SK-N-SH (cell line): ENCODE data around the gene SBF2. TPM values are rescaled to one million over a fixed set of nuclear protein-coding genes. Genes with fewer than 3 reads are reported as not detected.

ENCODE experiments used
- CTCF ChIA-PET: fragments of 300-600, 350-600 bp; formaldehyde crosslinking; extraction: SDS; loops from one replicate; lab custom pipeline; 2021; lab: Yijun Ruan, JAX
- POLR2A ChIA-PET: fragments of 350-600 bp; sonication (Branson Sonifier 250); formaldehyde crosslinking; extraction: SDS; loops from one replicate; lab custom pipeline; 2020; ENCODE audit warnings: antibody characterized with exemption, inconsistent platforms; lab: Yijun Ruan, JAX
- DNase-seq: peaks from one replicate; pipeline ENCODE4 v3.0.0; 2012
- H2AFZ ChIP-seq: fragments of 200-600 bp; sonication (generic); 2 replicates; pipeline ENCODE4 v1.8.1; 2016; ENCODE audit warnings: antibody characterized with exemption, mild to moderate bottlenecking, low read depth
- H3F3A ChIP-seq: fragments of 200-600 bp; sonication (generic); replicated peaks from 2 replicates; pipeline ENCODE3; 2016; ENCODE audit warnings: antibody characterized with exemption, mild to moderate bottlenecking; ENCODE audit not compliant: insufficient read depth
- H3K27ac ChIP-seq, 2 experiments: fragments of 200-500 bp in 1 of 2; fragments of 200-600 bp in 1 of 2; sonication (Bioruptor generic) in 1 of 2; sonication (generic), shearing (Covaris generic) in 1 of 2; 2 replicates each; pipeline versions ENCODE4 v1.5.1 to v1.6.1; 2014 to 2016; ENCODE audit warnings: low read depth in 2 of 2, inconsistent platforms in 1 of 2, low read length in 1 of 2, mild to moderate bottlenecking in 1 of 2, mixed read lengths in 1 of 2
- H3K27me3 ChIP-seq: fragments of 200-600 bp; sonication (generic), shearing (Covaris generic); 2 replicates; pipeline ENCODE4 v1.6.1; 2016; ENCODE audit warnings: mixed run types; ENCODE audit not compliant: insufficient read depth
- H3K36me3 ChIP-seq, 2 experiments: fragments of 200-500 bp in 1 of 2; fragments of 200-600 bp in 1 of 2; sonication (Bioruptor generic) in 1 of 2; sonication (generic) in 1 of 2; replicated peaks in 1 of 2; 2 replicates each; pipeline versions ENCODE3 to v1.5.1; 2014 to 2016; ENCODE audit warnings: low read length in 1 of 2, mild to moderate bottlenecking in 1 of 2; ENCODE audit not compliant: insufficient read depth in 2 of 2, control insufficient read depth in 1 of 2
- H3K4me1 ChIP-seq, 2 experiments: fragments of 200-500 bp in 1 of 2; fragments of 200-600 bp in 1 of 2; sonication (Bioruptor generic) in 1 of 2; sonication (generic), shearing (Covaris generic) in 1 of 2; 2 replicates each; pipeline versions ENCODE4 v1.5.1 to v1.6.1; 2014 to 2016; ENCODE audit warnings: low read depth in 1 of 2, low read length in 1 of 2, mixed run types in 1 of 2; ENCODE audit not compliant: insufficient read depth in 2 of 2, control insufficient read depth in 1 of 2
- H3K4me2 ChIP-seq: fragments of 200-600 bp; sonication (generic), shearing (Covaris generic); 2 replicates; pipeline ENCODE4 v1.6.1; 2017; ENCODE audit warnings: mixed run types
- H3K4me3 ChIP-seq, 2 experiments: fragments of 200-500 bp in 1 of 2; fragments of 200-600 bp in 1 of 2; sonication (Bioruptor generic) in 1 of 2; sonication (generic), shearing (Covaris generic) in 1 of 2; 2 replicates each; pipeline versions ENCODE4 v1.5.1 to v1.8.1; 2014 to 2016; ENCODE audit warnings: low read depth in 2 of 2, inconsistent platforms in 1 of 2, low read length in 1 of 2, mild to moderate bottlenecking in 1 of 2, mixed read lengths in 1 of 2, moderate library complexity in 1 of 2
- H3K79me2 ChIP-seq: fragments of 200-600 bp; sonication (generic); 2 replicates; pipeline ENCODE4 v1.8.1; 2017; ENCODE audit warnings: mild to moderate bottlenecking; ENCODE audit not compliant: insufficient read depth
- H3K9ac ChIP-seq: fragments of 200-600 bp; sonication (generic); 2 replicates; pipeline ENCODE4 v1.6.1; 2017; ENCODE audit warnings: mixed run types
- H3K9me2 ChIP-seq: fragments of 200-600 bp; sonication (generic); 2 replicates; pipeline ENCODE4 v1.6.1; 2017; ENCODE audit warnings: mixed run types
- H3K9me3 ChIP-seq: fragments of 200-600 bp; sonication (generic); 2 replicates; pipeline ENCODE4 v1.6.1; 2017; ENCODE audit warnings: mixed run types, mild to moderate bottlenecking, moderate library complexity
- H4K20me1 ChIP-seq: fragments of 200-600 bp; sonication (generic); 2 replicates; pipeline ENCODE4 v1.6.1; 2017; ENCODE audit warnings: mild to moderate bottlenecking, mixed run types; ENCODE audit not compliant: insufficient read depth
- CHD2 ChIP-seq: fragments of 150-350 bp; IDR thresholded peaks from 2 replicates; pipeline ENCODE4 v1.6.1; 2018; ENCODE audit warnings: low read length; ENCODE audit not compliant: partially characterized antibody
- CTCF ChIP-seq: fragments of 200-600 bp; sonication (generic); IDR thresholded peaks from 2 replicates; pipeline ENCODE4 v1.6.1; 2017; ENCODE audit warnings: antibody characterized with exemption, mild to moderate bottlenecking, moderate library complexity
- EZH2phosphoT487 ChIP-seq: fragments of 200-600 bp; sonication (generic); IDR thresholded peaks from 2 replicates; pipeline ENCODE4 v1.6.1; 2017; ENCODE audit warnings: low read depth, mixed run types, mild to moderate bottlenecking, antibody characterized with exemption, moderate library complexity, borderline replicate concordance
- FOSL2 ChIP-seq: IDR thresholded peaks from 2 replicates; pipeline ENCODE4 v1.4.0; 2012; ENCODE audit warnings: low read depth, mild to moderate bottlenecking, moderate library complexity, borderline replicate concordance
- FOXJ3 ChIP-seq: sonication (generic); formaldehyde crosslinking; IDR thresholded peaks from 2 replicates; pipeline ENCODE4 v1.5.1; 2020; ENCODE audit warnings: mild to moderate bottlenecking, missing genetic modification reagents
- GABPA ChIP-seq: IDR thresholded peaks from 2 replicates; pipeline ENCODE4 v1.4.0; 2012; ENCODE audit warnings: low read depth, mild to moderate bottlenecking
- GATA2 ChIP-seq: sonication (generic); formaldehyde crosslinking; IDR thresholded peaks from 2 replicates; pipeline ENCODE4 v1.5.0; 2020; ENCODE audit warnings: mild to moderate bottlenecking, missing genetic modification reagents
- IRF3 ChIP-seq: fragments of 150-350 bp; IDR thresholded peaks from 2 replicates; pipeline ENCODE4 v1.6.1; 2016; ENCODE audit warnings: mild to moderate bottlenecking, low read depth, low read length
- MEF2A ChIP-seq: IDR thresholded peaks from 2 replicates; pipeline ENCODE4 v1.4.0; 2012; ENCODE audit warnings: low read depth, borderline replicate concordance
- MXI1 ChIP-seq: IDR thresholded peaks from 2 replicates; pipeline ENCODE4 v1.6.1; 2012; ENCODE audit warnings: mild to moderate bottlenecking, low read depth, low read length, improper control_type of control experiment
- NFIC ChIP-seq: IDR thresholded peaks from 2 replicates; pipeline ENCODE4 v1.4.0; 2012; ENCODE audit warnings: borderline replicate concordance
- POLR2AphosphoS5 ChIP-seq: IDR thresholded peaks from 2 replicates; pipeline ENCODE4 v1.6.1; 2012; ENCODE audit warnings: low read depth, low read length
- RAD21 ChIP-seq: IDR thresholded peaks from 2 replicates; pipeline ENCODE4 v1.6.1; 2012; ENCODE audit warnings: mild to moderate bottlenecking, low read length
- RCOR1 ChIP-seq: fragments of 150-350 bp; IDR thresholded peaks from 2 replicates; pipeline ENCODE4 v1.6.1; 2017; ENCODE audit warnings: antibody characterized with exemption, low read length
- REST ChIP-seq: IDR thresholded peaks from 2 replicates; pipeline ENCODE4 v1.6.1; 2012; ENCODE audit warnings: mild to moderate bottlenecking, low read depth, low read length, moderate library complexity
- RFX5 ChIP-seq: IDR thresholded peaks from 2 replicates; pipeline ENCODE4 v1.6.1; 2012; ENCODE audit warnings: mild to moderate bottlenecking, improper control_type of control experiment, low read length
- RXRA ChIP-seq: IDR thresholded peaks from 2 replicates; pipeline ENCODE4 v1.4.0; 2012; ENCODE audit warnings: low read depth, mild to moderate bottlenecking, borderline replicate concordance
- TAF1 ChIP-seq: IDR thresholded peaks from 2 replicates; pipeline ENCODE4 v1.6.1; 2012; ENCODE audit warnings: low read depth, mild to moderate bottlenecking, low read length, moderate library complexity, borderline replicate concordance
- USF1 ChIP-seq: IDR thresholded peaks from 2 replicates; pipeline ENCODE4 v1.4.0; 2012; ENCODE audit warnings: low read depth, borderline replicate concordance
- USF2 ChIP-seq: fragments of 150-350 bp; IDR thresholded peaks from 2 replicates; pipeline ENCODE4 v1.6.1; 2017; ENCODE audit warnings: antibody characterized with exemption, low read length, low read depth, borderline replicate concordance
- WGBS: methylation state at CpG from one replicate; pipeline ENCODE4 v1.1.6; 2017; ENCODE audit warnings: low lambda C conversion rate; 5-methylcytosine and 5-hydroxymethylcytosine counted together
- polyA plus RNA-seq, 3 experiments: library from polyadenylated mRNA; depleted of rRNA; stranded (reverse); fragments of >200 nt; gene quantifications; 2 replicates each; pipeline ENCODE4 v1.2.3, GENCODE V29; 2012

The SBF2 gene
- polyA plus RNA-seq, 1 of the 3 experiments (the other 2 are of a cell fraction): 23.0 TPM

- no peak for TF ChIP-seq MXI1
- TF ChIP-seq FOSL2: no peak
- no peak for TF ChIP-seq GABPA
- no peak for TF ChIP-seq NFIC
- no peak for TF ChIP-seq IRF3
- no peak for TF ChIP-seq RAD21
- TF ChIP-seq FOXJ3 (CRISPR knock-in tag): no peak
- TF ChIP-seq, all 33 proteins: peak for 0
- Histone ChIP-seq H3K4me3 (no peak overlapping the region), H2AFZ (no peak overlapping the region), H3K9ac (no peak overlapping the region), H3K36me3 (peaks cover 28 to 73% of the 10 kb centered on the region in 2 experiments), H4K20me1 (no peaks in the 10 kb centered on the region), H3K4me1 (no peaks in the 10 kb centered on the region), H3K9me2 (no peaks in the 10 kb centered on the region), H3F3A (no peaks in the 10 kb centered on the region), H3K27ac (no peak overlapping the region), H3K27me3 (no peaks in the 10 kb centered on the region), H3K4me2 (no peak overlapping the region), H3K9me3 (no peaks in the 10 kb centered on the region), H3K79me2 (no peaks in the 10 kb centered on the region; the same call in 1 of the 2 replicates)
- ChIA-PET POLR2A (no interaction called here), CTCF (interaction anchor here (1.3 to 1.4 kb wide), 3 partner anchors 15 to 240 kb away, joined by 3 to 5 read pairs (median 5); no protein-coding TSS in a partner anchor)
- 96% methylated on average over 3 of the region's 3 CpGs for WGBS
- DNase-seq: no peak
Measured at GRCh38 chr11:9733212-9733611, 560.8 kb downstream of the SBF2 start.

GRCh38 chr11:9732453-9732852 lies 561.6 kb downstream of the SBF2 start:
- peaks cover 32 to 78% of the 10 kb centered on the region in 2 experiments for H3K36me3 ChIP-seq
- 94% methylated on average over 11 of the region's 11 CpGs for WGBS
- CTCF ChIA-PET: interaction anchor here (0.6 to 1.4 kb wide), 2 partner anchors 16 to 225 kb away, joined by 3 read pairs; no protein-coding TSS in a partner anchor
- TF ChIP-seq CTCF (no peak), EZH2phosphoT487 (no peak), RAD21 (no peak), CHD2 (no peak), RFX5 (no peak), RXRA (no peak), MEF2A (no peak), TAF1 (no peak), POLR2AphosphoS5 (no peak), GATA2 (no peak), USF2 (no peak), GABPA (no peak), REST (no peak), RCOR1 (no peak), FOXJ3 (CRISPR knock-in tag) (no peak), USF1 (no peak)

More at GRCh38 chr11:9732453-9732852, 561.6 kb downstream of the SBF2 start:
- H4K20me1 ChIP-seq: no peaks in the 10 kb centered on the region
- no peaks in the 10 kb centered on the region for H3K4me1 ChIP-seq
- H3F3A ChIP-seq: no peaks in the 10 kb centered on the region
- H3K4me3 ChIP-seq: no peak overlapping the region
- POLR2A ChIA-PET: no interaction called here
- H3K4me2 ChIP-seq: no peak overlapping the region
- H3K9ac ChIP-seq: no peak overlapping the region
- no peaks in the 10 kb centered on the region; the same call in 1 of the 2 replicates for H3K79me2 ChIP-seq
- no peaks in the 10 kb centered on the region for H3K9me3 ChIP-seq
- no peak for DNase-seq
- H3K27me3 ChIP-seq: no peaks in the 10 kb centered on the region
- no peaks in the 10 kb centered on the region for H3K9me2 ChIP-seq
- no peak overlapping the region for H3K27ac ChIP-seq
- no peak overlapping the region for H2AFZ ChIP-seq
